ENCODE data around the gene TMEM95.

DNA sequence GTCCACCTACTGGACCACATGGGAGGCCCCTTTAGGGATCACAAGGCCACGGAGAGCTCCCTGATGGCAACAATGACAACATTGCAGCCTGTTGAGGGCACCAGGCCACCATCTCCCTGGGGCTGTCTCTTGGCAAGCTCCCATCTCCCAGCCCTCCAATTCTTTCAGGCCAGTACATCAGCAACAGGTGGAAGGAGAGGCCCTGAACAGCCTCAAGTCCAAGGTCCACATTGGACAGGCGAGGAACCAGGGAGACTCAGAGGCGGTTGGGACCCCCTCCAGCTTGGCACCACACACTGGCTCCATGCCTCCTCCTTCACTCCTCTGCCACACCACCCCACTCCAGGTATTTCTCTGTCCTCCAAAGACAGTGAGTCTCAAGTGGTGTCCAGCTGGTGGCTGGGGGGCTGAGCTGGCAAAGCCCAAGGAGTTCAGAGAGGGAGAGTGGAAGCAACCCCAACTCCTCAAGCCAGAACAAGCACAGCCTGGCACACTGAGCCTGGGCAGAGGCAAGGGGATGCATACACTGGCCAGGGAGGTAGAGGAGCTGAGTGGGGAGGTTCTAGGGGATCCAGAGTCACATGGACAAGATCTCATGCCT, 19.9 kb upstream of the TMEM95 start:
- TF ChIP-seq, protein P1, sequence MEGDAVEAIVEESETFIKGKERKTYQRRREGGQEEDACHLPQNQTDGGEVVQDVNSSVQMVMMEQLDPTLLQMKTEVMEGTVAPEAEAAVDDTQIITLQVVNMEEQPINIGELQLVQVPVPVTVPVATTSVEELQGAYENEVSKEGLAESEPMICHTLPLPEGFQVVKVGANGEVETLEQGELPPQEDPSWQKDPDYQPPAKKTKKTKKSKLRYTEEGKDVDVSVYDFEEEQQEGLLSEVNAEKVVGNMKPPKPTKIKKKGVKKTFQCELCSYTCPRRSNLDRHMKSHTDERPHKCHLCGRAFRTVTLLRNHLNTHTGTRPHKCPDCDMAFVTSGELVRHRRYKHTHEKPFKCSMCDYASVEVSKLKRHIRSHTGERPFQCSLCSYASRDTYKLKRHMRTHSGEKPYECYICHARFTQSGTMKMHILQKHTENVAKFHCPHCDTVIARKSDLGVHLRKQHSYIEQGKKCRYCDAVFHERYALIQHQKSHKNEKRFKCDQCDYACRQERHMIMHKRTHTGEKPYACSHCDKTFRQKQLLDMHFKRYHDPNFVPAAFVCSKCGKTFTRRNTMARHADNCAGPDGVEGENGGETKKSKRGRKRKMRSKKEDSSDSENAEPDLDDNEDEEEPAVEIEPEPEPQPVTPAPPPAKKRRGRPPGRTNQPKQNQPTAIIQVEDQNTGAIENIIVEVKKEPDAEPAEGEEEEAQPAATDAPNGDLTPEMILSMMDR (IDR thresholded peaks at IDR 0.05) = no peak
- TF ChIP-seq POLR2A (IDR thresholded peaks at IDR 0.05) = no peak
